Gastrocnemius medialis (tissue), 4 donors: ENCODE results near the gene ARHGAP10. TPM values are rescaled to one million over a fixed set of nuclear protein-coding genes. Genes with fewer than 3 reads are reported as not detected.
A peak's percentile ranks its signal among the peaks of the same experiment; 100 is the strongest.

Experiments
- ATAC-seq, 2 donors: fragments of 150-250 bp; one replicate each; pipeline ENCODE4 v1.9.1; 2016
- DNase-seq, 2 donors: peaks; one replicate each; pipeline ENCODE4 v3.0.0-alpha.2; 2019
- H3K27ac ChIP-seq, 4 donors: fragments of 200-600 bp; sonication (generic); 1 replicate in 1 of 4; 2 replicates in 3 of 4; pipeline ENCODE4 v1.5.1; 2016 to 2018; ENCODE audit warnings: mild to moderate bottlenecking in 2 of 4, moderate library complexity in 1 of 4
- H3K27me3 ChIP-seq, 3 donors: fragments of 200-600 bp; sonication (generic) in 2 of 3; 1 replicate in 1 of 3; 2 replicates in 2 of 3; pipeline versions ENCODE4 v1.5.1 to v1.6.0; 2016 to 2019; ENCODE audit warnings: mild to moderate bottlenecking in 1 of 3, moderate library complexity in 1 of 3
- H3K36me3 ChIP-seq, 2 donors: fragments of 200-600 bp; sonication (generic) in 1 of 2; one replicate each; pipeline ENCODE4 v1.5.1; 2017 to 2018
- H3K4me1 ChIP-seq, 2 donors: fragments of 200-600 bp; sonication (generic) in 1 of 2; one replicate each; pipeline ENCODE4 v1.5.1; 2016 to 2017; ENCODE audit warnings: mild to moderate bottlenecking in 2 of 2
- H3K4me3 ChIP-seq, 4 donors: fragments of 200-600 bp; sonication (generic) in 3 of 4; 1 replicate in 1 of 4; 2 replicates in 3 of 4; pipeline ENCODE4 v1.5.1; 2016 to 2019; ENCODE audit warnings: mild to moderate bottlenecking in 2 of 4
- H3K9me3 ChIP-seq, 3 donors: fragments of 200-600 bp; sonication (generic) in 2 of 3; 1 replicate in 1 of 3; 2 replicates in 2 of 3; pipeline ENCODE4 v1.5.1; 2016 to 2019
- CTCF ChIP-seq, 5 experiments: fragments of 450-650 bp in 3 of 5; fragments of 200-600 bp in 2 of 5; sonication (generic) in 2 of 5; IDR thresholded peaks in 4 of 5; conservative IDR thresholded peaks in 1 of 5; 1 replicate in 4 of 5; 2 replicates in 1 of 5; pipeline ENCODE4 v1.5.1; 2016 to 2019; ENCODE audit warnings: antibody characterized with exemption in 5 of 5, mild to moderate bottlenecking in 3 of 5, moderate library complexity in 3 of 5
- POLR2A ChIP-seq, 2 donors: fragments of 450-650 bp; IDR thresholded peaks; one replicate each; pipeline ENCODE4 v1.6.1; 2017; ENCODE audit warnings: antibody characterized with exemption in 2 of 2, mild to moderate bottlenecking in 2 of 2, moderate library complexity in 2 of 2
- in situ Hi-C, 4 donors: fragments of 200-750 bp; cut with MboI; loops; one replicate each; pipeline versions ENCODE4 v1.15.0 to v1.8.0; 2017; ENCODE audit warnings: low sequenced_read_pairs in 4 of 4
- intact Hi-C: fragments of 100-400 bp; cut with DNase I; formaldehyde crosslinking; loops from one replicate; pipeline ENCODE4 v1.15.1; 2023; ENCODE audit warnings: low total_unique reads
- total RNA-seq, 4 donors: library from RNA; depleted of rRNA; stranded (reverse); fragments of >200 nt; gene quantifications; one replicate each; pipeline versions ENCODE4 v1.1.0 to v1.2.3, GENCODE V29; 2016

The ARHGAP10 gene
- total RNA-seq, 4 donors from 2014 or later: 22.1 to 34.6 (median 28.0) TPM

GRCh38 chr4:147969573-147970385 is 237.9 kb downstream of the ARHGAP10 start:
- DNase-seq: no peak
- ATAC-seq: no peak
- Histone ChIP-seq H3K4me3 (peak overlapping the region in 1 of 4 donors; percentile 6), H3K9me3 (no peaks in the 10 kb centered on the region), H3K27ac (peak overlapping the region in 1 of 4 donors; percentile 49), H3K4me1 (peaks cover 21 to 34% of the 10 kb centered on the region in 2 donors), H3K36me3 (no peaks in the 10 kb centered on the region), H3K27me3 (no peaks in the 10 kb centered on the region)
- no peak for TF ChIP-seq CTCF (IDR thresholded peaks at IDR 0.05 in 4 of 5, conservative IDR thresholded peaks at IDR 0.05 in 1 of 5)
- no peak for TF ChIP-seq POLR2A (IDR thresholded peaks at IDR 0.05)
- intact Hi-C loops (no loop called here), in situ Hi-C loops (no loop called here)

GRCh38 chr4:147971116-147971515 is 239.2 kb downstream of the ARHGAP10 start:
- TF ChIP-seq CTCF (IDR thresholded peaks at IDR 0.05 in 4 of 5, conservative IDR thresholded peaks at IDR 0.05 in 1 of 5): no peak
- TF ChIP-seq POLR2A (IDR thresholded peaks at IDR 0.05): no peak
- Histone ChIP-seq H3K27me3 (no peaks in the 10 kb centered on the region), H3K36me3 (no peaks in the 10 kb centered on the region), H3K4me1 (peaks cover 33 to 47% of the 10 kb centered on the region in 2 donors), H3K9me3 (no peaks in the 10 kb centered on the region), H3K27ac (peak overlapping the region in 2 of 4 donors; percentile 24 to 56), H3K4me3 (no peak overlapping the region)
- intact Hi-C loops: no loop called here
- DNase-seq: no peak
- in situ Hi-C loops: no loop called here
- no peak for ATAC-seq

- Histone ChIP-seq H3K27ac (peak overlapping the region; percentile 62 to 76 (median 64)), H3K4me1 (peaks cover 25 to 37% of the 10 kb centered on the region in 2 donors), H3K4me3 (no peak overlapping the region), H3K27me3 (no peaks in the 10 kb centered on the region), H3K36me3 (no peaks in the 10 kb centered on the region), H3K9me3 (no peaks in the 10 kb centered on the region)
- no peak for TF ChIP-seq POLR2A (IDR thresholded peaks at IDR 0.05)
- no peak for TF ChIP-seq CTCF (IDR thresholded peaks at IDR 0.05 in 4 of 5, conservative IDR thresholded peaks at IDR 0.05 in 1 of 5)
- intact Hi-C loops: no loop called here
- ATAC-seq (peak; percentile 98), DNase-seq (peak; percentile 56 to 67)
- in situ Hi-C loops: no loop called here
These were observed 243.4 kb downstream of the ARHGAP10 start for GRCh38 chr4:147975325-147975724.

GRCh38 chr4:147975933-147976928 is 244.3 kb downstream of the ARHGAP10 start:
- DNase-seq: no peak
- intact Hi-C loops: no loop called here
- peaks cover 27 to 42% of the 10 kb centered on the region in 2 donors for H3K4me1 ChIP-seq
- H3K9me3 ChIP-seq: no peaks in the 10 kb centered on the region
- peak in 1 of 5 experiments; percentile 22 for TF ChIP-seq CTCF (IDR thresholded peaks at IDR 0.05 in 4 of 5, conservative IDR thresholded peaks at IDR 0.05 in 1 of 5)
- TF ChIP-seq POLR2A (IDR thresholded peaks at IDR 0.05): no peak
- no peaks in the 10 kb centered on the region for H3K36me3 ChIP-seq
- in situ Hi-C loops: no loop called here
- peak; percentile 64 to 71 for ATAC-seq
- H3K27ac ChIP-seq: peak overlapping the region; percentile 62 to 76 (median 64)
- no peaks in the 10 kb centered on the region for H3K27me3 ChIP-seq
- no peak overlapping the region for H3K4me3 ChIP-seq
